MCF 10A (cell line): ENCODE results near the gene MCUB. TPM values are rescaled to one million over a fixed set of nuclear protein-coding genes. Genes with fewer than 3 reads are reported as not detected.

Experiments
- BruUV-seq: library from RNA; stranded (reverse); fragments of 400-500 nt; replicated peaks from 2 replicates; lab custom pipeline; 2021; lab: Mats Ljungman, UMichigan
- CTCF ChIA-PET: fragments of 300-600 bp; sonication (Branson Sonifier 250); formaldehyde crosslinking; extraction: SDS; loops from one replicate; lab custom pipeline; 2021; ENCODE audit warnings: antibody characterized with exemption, inconsistent platforms; lab: Yijun Ruan, JAX
- POLR2A ChIA-PET: fragments of 300-600, 350-650 bp; sonication (Branson Sonifier 250); formaldehyde crosslinking; extraction: SDS; loops from one replicate; lab custom pipeline; 2020; ENCODE audit warnings: antibody characterized with exemption, inconsistent platforms; lab: Yijun Ruan, JAX
- DNase-seq: peaks from one replicate; pipeline ENCODE4 v3.0.0-alpha.2; 2018; ENCODE audit not compliant: unreplicated experiment
- H3K27ac Mint-ChIP-seq: one replicate; pipeline ENCODE4 v1.8.0; 2022; ENCODE audit warnings: mild to moderate bottlenecking, low read depth, mixed read lengths; ENCODE audit not compliant: unreplicated experiment
- H3K27me3 Mint-ChIP-seq: one replicate; pipeline ENCODE4 v1.8.0; 2022; ENCODE audit warnings: mixed read lengths; ENCODE audit not compliant: insufficient read depth, unreplicated experiment
- H3K36me3 Mint-ChIP-seq: one replicate; pipeline ENCODE4 v1.8.0; 2022; ENCODE audit warnings: mild to moderate bottlenecking, moderate library complexity, mixed read lengths; ENCODE audit not compliant: insufficient read depth, unreplicated experiment
- H3K4me1 Mint-ChIP-seq: one replicate; pipeline ENCODE4 v1.8.0; 2022; ENCODE audit warnings: mixed read lengths; ENCODE audit not compliant: insufficient read depth, unreplicated experiment
- H3K4me3 Mint-ChIP-seq: one replicate; pipeline ENCODE4 v1.8.0; 2022; ENCODE audit warnings: mild to moderate bottlenecking, moderate library complexity, mixed read lengths; ENCODE audit not compliant: unreplicated experiment
- H3K9me3 Mint-ChIP-seq: one replicate; pipeline ENCODE4 v1.8.0; 2022; ENCODE audit warnings: mixed read lengths; ENCODE audit not compliant: unreplicated experiment
- intact Hi-C: fragments of 100-400 bp; cut with micrococcal nuclease; formaldehyde crosslinking; loops from 2 replicates; pipeline ENCODE4 v1.14.1; 2022
- total RNA-seq: library from RNA; stranded (reverse); gene quantifications from 2 replicates; pipeline ENCODE4 v1.2.3, GENCODE V29; 2022
- TF ChIP-seq, protein P1 (sequence below): fragments of 200-600 bp; IDR thresholded peaks from one replicate; pipeline ENCODE4 v1.8.0; 2022; ENCODE audit warnings: antibody characterized with exemption, mild to moderate bottlenecking; ENCODE audit not compliant: unreplicated experiment

Gene MCUB
- total RNA-seq, 1 experiment from 2014 or later: 16.3 TPM

DNA sequence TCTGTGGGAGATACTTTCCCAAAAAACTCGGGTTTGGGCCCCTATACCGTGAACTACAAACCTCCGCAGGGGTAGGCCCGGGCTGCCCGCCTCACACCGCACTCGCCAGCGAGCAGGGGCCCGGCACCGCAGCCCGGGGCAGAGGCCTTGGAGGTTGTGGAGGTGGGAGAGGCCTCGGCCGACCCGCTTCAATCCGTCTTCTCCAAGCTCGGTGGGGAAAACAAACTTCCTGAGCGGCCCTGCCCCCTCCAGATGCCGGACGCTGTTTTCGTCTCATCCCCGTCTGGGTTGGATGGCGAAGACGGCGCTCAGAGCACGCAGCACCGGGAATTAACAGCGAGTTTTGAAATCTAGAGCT lies 442 bp upstream of the MCUB start:
- Mint-ChIP-seq H3K9me3 (no peaks in the 10 kb centered on the region), H3K4me3 (peak overlapping the region; percentile 80), H3K27me3 (no peaks in the 10 kb centered on the region), H3K36me3 (peaks cover 7% of the 10 kb centered on the region), H3K4me1 (peaks cover 10% of the 10 kb centered on the region), H3K27ac (no peak overlapping the region)
- DNase-seq: no peak
- intact Hi-C loops: no loop called here
- TF ChIP-seq, protein P1, sequence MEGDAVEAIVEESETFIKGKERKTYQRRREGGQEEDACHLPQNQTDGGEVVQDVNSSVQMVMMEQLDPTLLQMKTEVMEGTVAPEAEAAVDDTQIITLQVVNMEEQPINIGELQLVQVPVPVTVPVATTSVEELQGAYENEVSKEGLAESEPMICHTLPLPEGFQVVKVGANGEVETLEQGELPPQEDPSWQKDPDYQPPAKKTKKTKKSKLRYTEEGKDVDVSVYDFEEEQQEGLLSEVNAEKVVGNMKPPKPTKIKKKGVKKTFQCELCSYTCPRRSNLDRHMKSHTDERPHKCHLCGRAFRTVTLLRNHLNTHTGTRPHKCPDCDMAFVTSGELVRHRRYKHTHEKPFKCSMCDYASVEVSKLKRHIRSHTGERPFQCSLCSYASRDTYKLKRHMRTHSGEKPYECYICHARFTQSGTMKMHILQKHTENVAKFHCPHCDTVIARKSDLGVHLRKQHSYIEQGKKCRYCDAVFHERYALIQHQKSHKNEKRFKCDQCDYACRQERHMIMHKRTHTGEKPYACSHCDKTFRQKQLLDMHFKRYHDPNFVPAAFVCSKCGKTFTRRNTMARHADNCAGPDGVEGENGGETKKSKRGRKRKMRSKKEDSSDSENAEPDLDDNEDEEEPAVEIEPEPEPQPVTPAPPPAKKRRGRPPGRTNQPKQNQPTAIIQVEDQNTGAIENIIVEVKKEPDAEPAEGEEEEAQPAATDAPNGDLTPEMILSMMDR: no peak
- TSS peak; percentile 75 for BruUV-seq
- CTCF ChIA-PET: interaction anchor here (0.5 to 2.9 kb wide), 4 partner anchors 16 to 137 kb away, joined by 3 to 8 read pairs (median 4); no protein-coding TSS in a partner anchor
- POLR2A ChIA-PET: interaction anchor here (0.7 to 4.4 kb wide), 17 partner anchors 9 to 637 kb away, joined by 3 to 31 read pairs (median 3); partner anchors contain the start of genes CASP6, GAR1, PLA2G12A and SEC24B

DNA sequence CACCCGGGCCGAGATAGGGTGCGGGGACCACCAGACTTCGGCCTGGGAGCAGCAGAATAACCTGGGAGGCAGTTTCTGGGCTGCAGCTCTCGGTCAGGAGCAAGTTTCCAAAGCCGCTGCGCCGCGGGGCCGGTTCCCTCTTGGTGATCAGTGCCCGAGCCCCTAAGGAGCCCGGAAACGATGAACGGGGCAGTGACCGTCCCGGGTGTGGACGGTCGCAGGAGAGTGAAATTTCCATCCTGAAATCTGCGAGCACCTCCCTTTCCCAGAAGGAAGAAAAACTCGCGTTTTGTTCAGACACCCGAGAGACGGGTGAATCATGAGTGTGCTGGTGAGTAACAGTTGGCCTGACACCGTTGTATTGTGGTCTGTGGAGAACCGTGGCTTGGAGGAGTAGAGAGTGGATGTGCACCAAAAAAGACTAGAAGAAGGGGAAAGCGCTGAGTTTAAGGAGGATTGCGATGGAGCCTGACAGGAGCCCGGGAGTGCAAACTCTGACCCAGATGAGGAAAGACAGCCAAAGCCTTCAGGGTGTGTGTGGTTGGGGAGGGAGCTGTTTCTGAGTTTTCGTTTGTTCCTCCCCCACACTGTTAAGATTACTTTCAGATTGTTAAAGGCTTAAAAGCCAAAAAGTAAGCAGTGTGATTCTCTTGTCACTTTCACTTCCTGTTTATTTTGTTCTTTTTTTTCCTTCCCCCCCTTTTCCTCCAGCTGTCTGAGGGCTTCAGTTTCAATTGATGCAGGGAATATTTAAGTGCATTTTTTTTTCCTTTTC lies 828 bp downstream of the MCUB start:
- Mint-ChIP-seq H3K4me3 (peak overlapping the region; percentile 80), H3K36me3 (peaks cover 7% of the 10 kb centered on the region), H3K4me1 (peaks cover 10% of the 10 kb centered on the region), H3K27ac (peak overlapping the region; percentile 66), H3K27me3 (no peaks in the 10 kb centered on the region), H3K9me3 (no peaks in the 10 kb centered on the region)
- BruUV-seq: TSS peak; percentile 31
- CTCF ChIA-PET: interaction anchor here (0.5 to 2.9 kb wide), 3 partner anchors 129 to 1722 kb away, joined by 3 to 8 read pairs (median 3); no protein-coding TSS in a partner anchor
- DNase-seq: peak; percentile 69
- POLR2A ChIA-PET: interaction anchor here (0.6 to 4.4 kb wide), 20 partner anchors 9 to 1570 kb away, joined by 3 to 31 read pairs (median 4); partner anchors contain the start of genes PLA2G12A and SEC24B
- intact Hi-C loops: loop anchor here (1.0 to 10.0 kb wide), 4 partner anchors 96 to 254 kb away; partner anchors contain the start of genes GAR1 and SEC24B
- TF ChIP-seq, protein P1: no peak

DNA sequence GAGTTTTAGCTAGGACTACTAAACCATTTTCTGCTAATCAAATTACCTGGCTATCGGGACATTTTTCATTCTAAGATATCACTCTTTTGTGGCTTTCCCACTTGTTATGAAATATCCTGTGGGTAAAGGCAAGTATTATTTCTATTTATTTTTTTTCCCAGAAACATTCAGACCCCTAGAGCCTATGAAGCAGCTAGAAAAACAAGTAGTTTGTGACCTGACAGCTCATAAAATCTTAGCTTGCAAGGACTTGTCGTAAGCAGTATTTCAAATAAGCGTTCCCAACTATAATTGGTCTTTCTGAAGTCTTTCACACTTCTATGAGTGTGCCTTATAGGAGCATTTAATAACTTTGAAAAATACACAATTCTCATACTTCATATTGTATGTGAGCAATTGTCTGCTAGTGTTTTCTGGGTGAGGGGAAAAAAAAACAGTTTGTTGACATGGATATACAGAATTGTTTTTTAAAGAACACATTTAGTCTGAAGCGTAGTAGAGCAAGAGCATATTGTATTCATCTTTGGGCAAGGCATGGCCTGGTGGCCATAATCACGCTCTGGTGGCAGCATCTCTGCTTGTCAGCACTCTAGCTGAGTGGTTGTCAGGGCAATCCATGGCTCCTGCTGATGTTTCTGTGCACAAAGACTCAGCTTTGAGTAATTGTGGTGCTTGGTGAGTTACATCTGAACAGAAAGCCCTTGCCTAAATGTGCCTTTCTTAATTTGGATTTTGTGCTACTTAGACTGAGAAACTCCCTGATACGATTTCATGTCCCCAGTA lies 2.6 kb downstream of the MCUB start:
- H3K4me1 Mint-ChIP-seq: peaks cover 10% of the 10 kb centered on the region
- H3K9me3 Mint-ChIP-seq: no peaks in the 10 kb centered on the region
- ChIA-PET POLR2A (interaction anchor here (0.6 to 2.0 kb wide), 5 partner anchors 11 to 141 kb away, joined by 3 to 5 read pairs (median 3); partner anchors contain the start of genes CASP6 and SEC24B), CTCF (interaction anchor here (0.7 to 2.1 kb wide), 4 partner anchors 11 to 211 kb away, joined by 3 to 8 read pairs (median 6); no protein-coding TSS in a partner anchor)
- BruUV-seq: no TSS peak
- no peaks in the 10 kb centered on the region for H3K36me3 Mint-ChIP-seq
- H3K4me3 Mint-ChIP-seq: no peak overlapping the region
- no peak overlapping the region for H3K27ac Mint-ChIP-seq
- H3K27me3 Mint-ChIP-seq: no peaks in the 10 kb centered on the region
- DNase-seq: no peak
- intact Hi-C loops: loop anchor here (5.0 to 10.0 kb wide), 2 partner anchors 95 to 252 kb away; partner anchors contain the start of gene GAR1
- TF ChIP-seq, protein P1: no peak
